H9 (cell line): Measurements from ENCODE around the gene LY6G5B. TPM values are rescaled to one million over a fixed set of nuclear protein-coding genes. Genes with fewer than 3 reads are reported as not detected.

Experiments used
- DNase-seq: peaks from one replicate; pipeline ENCODE4 v3.0.0-alpha.2; 2017
- H2AFZ ChIP-seq: one replicate; pipeline ENCODE4 v1.6.1; 2013; ENCODE audit warnings: mild to moderate bottlenecking, low read length, control low read depth, moderate library complexity
- H2AK5ac ChIP-seq: 2 replicates; pipeline ENCODE4 v1.6.1; 2013; ENCODE audit warnings: low read length, control low read depth, mixed read lengths; ENCODE audit not compliant: insufficient read length
- H2BK120ac ChIP-seq: one replicate; pipeline ENCODE4 v1.6.1; 2013; ENCODE audit warnings: low read depth, mild to moderate bottlenecking, low read length, control low read depth, inconsistent platforms; ENCODE audit not compliant: poor library complexity, severe bottlenecking
- H2BK12ac ChIP-seq: 2 replicates; pipeline ENCODE4 v1.6.1; 2013; ENCODE audit warnings: low read length, control low read depth, mixed read lengths, low read depth; ENCODE audit not compliant: insufficient read length
- H2BK15ac ChIP-seq: 2 replicates; pipeline ENCODE4 v1.6.1; 2013; ENCODE audit warnings: low read depth, low read length, control low read depth
- H2BK20ac ChIP-seq: one replicate; pipeline ENCODE4 v1.6.1; 2013; ENCODE audit warnings: low read depth, mild to moderate bottlenecking, low read length, control low read depth, inconsistent platforms; ENCODE audit not compliant: poor library complexity, severe bottlenecking
- H2BK5ac ChIP-seq: 2 replicates; pipeline ENCODE4 v1.6.1; 2013; ENCODE audit warnings: low read length, control low read depth, mixed read lengths; ENCODE audit not compliant: insufficient read length
- H3K14ac ChIP-seq: 2 replicates; pipeline ENCODE4 v1.6.1; 2013; ENCODE audit warnings: low read length, control low read depth; ENCODE audit not compliant: insufficient read depth
- H3K18ac ChIP-seq: 2 replicates; pipeline ENCODE4 v1.6.1; 2013; ENCODE audit warnings: low read depth, mild to moderate bottlenecking, mixed read lengths, low read length, control low read depth; ENCODE audit not compliant: insufficient read length
- H3K23ac ChIP-seq: 2 replicates; pipeline ENCODE4 v1.6.1; 2013; ENCODE audit warnings: low read length, control low read depth, mixed read lengths, low read depth; ENCODE audit not compliant: insufficient read length
- H3K23me2 ChIP-seq: 2 replicates; pipeline ENCODE4 v1.6.1; 2013; ENCODE audit warnings: low read depth, mild to moderate bottlenecking, mixed read lengths, low read length, control low read depth; ENCODE audit not compliant: insufficient read length, poor library complexity, severe bottlenecking
- H3K27ac ChIP-seq: 2 replicates; pipeline ENCODE4 v1.5.1; 2013; ENCODE audit warnings: low read length, control low read depth, mixed read lengths, low read depth; ENCODE audit not compliant: insufficient read length
- H3K27me3 ChIP-seq: 2 replicates; pipeline ENCODE4 v1.6.1; 2013; ENCODE audit warnings: low read length, control low read depth, inconsistent platforms; ENCODE audit not compliant: insufficient read depth
- H3K4ac ChIP-seq: 2 replicates; pipeline ENCODE4 v1.6.1; 2013; ENCODE audit warnings: low read depth, mild to moderate bottlenecking, control low read depth, inconsistent platforms, low read length, moderate library complexity
- H3K4me1 ChIP-seq: 2 replicates; pipeline ENCODE4 v1.6.1; 2013; ENCODE audit warnings: low read length, control low read depth, inconsistent platforms; ENCODE audit not compliant: insufficient read depth
- H3K4me2 ChIP-seq: 2 replicates; pipeline ENCODE4 v1.6.1; 2013; ENCODE audit warnings: low read length, control low read depth, mixed read lengths; ENCODE audit not compliant: insufficient read length, insufficient read depth
- H3K56ac ChIP-seq: 2 replicates; pipeline ENCODE4 v1.6.1; 2013; ENCODE audit warnings: low read depth, mild to moderate bottlenecking, mixed read lengths, low read length, control low read depth; ENCODE audit not compliant: insufficient read length
- H3K79me1 ChIP-seq: 2 replicates; pipeline ENCODE4 v1.6.1; 2013; ENCODE audit warnings: low read depth, mild to moderate bottlenecking, moderate library complexity, low read length, control low read depth, inconsistent platforms; ENCODE audit not compliant: insufficient read depth, poor library complexity, severe bottlenecking
- H3K79me2 ChIP-seq: 2 replicates; pipeline ENCODE4 v1.6.1; 2013; ENCODE audit warnings: low read length, control low read depth, inconsistent platforms; ENCODE audit not compliant: insufficient read depth
- H3K9ac ChIP-seq: 2 replicates; pipeline ENCODE4 v1.6.1; 2013; ENCODE audit warnings: low read length, control low read depth, mixed read lengths; ENCODE audit not compliant: insufficient read length; ENCODE audit errors: extremely low read depth
- H3K9me3 ChIP-seq: one replicate; pipeline ENCODE4 v1.6.1; 2013; ENCODE audit warnings: low read depth, low read length, inconsistent platforms; ENCODE audit not compliant: control insufficient read depth
- H3T11ph ChIP-seq: one replicate; pipeline ENCODE4 v1.6.1; 2013; ENCODE audit warnings: mild to moderate bottlenecking, low read length, control low read depth, inconsistent platforms
- H4K20me1 ChIP-seq: one replicate; pipeline ENCODE4 v1.6.1; 2013; ENCODE audit not compliant: control insufficient read depth, insufficient read length, insufficient read depth
- H4K5ac ChIP-seq: 2 replicates; pipeline ENCODE4 v1.6.1; 2013; ENCODE audit warnings: low read depth, mild to moderate bottlenecking, mixed read lengths, low read length, control low read depth; ENCODE audit not compliant: insufficient read length
- H4K8ac ChIP-seq: replicated peaks from 2 replicates; pipeline ENCODE4 v1.6.1; 2013; ENCODE audit warnings: low read length, control low read depth, mixed read lengths, low read depth; ENCODE audit not compliant: insufficient read length
- H4K91ac ChIP-seq: 2 replicates; pipeline ENCODE4 v1.6.1; 2013; ENCODE audit warnings: low read depth, mild to moderate bottlenecking, moderate library complexity, mixed read lengths, low read length, control low read depth; ENCODE audit not compliant: insufficient read length
- H3K27ac Mint-ChIP-seq, 3 experiments: 2 replicates in 2 of 3; 3 replicates in 1 of 3; pipeline ENCODE4 v1.8.0; 2020 to 2021; ENCODE audit warnings: mixed read lengths in 3 of 3, mild to moderate bottlenecking in 1 of 3, moderate library complexity in 1 of 3
- H3K27me3 Mint-ChIP-seq: 2 replicates; pipeline ENCODE4 v1.8.0; 2021; ENCODE audit warnings: low read depth, mild to moderate bottlenecking, moderate library complexity, mixed read lengths
- H3K36me3 Mint-ChIP-seq, 3 experiments: 2 replicates in 2 of 3; 3 replicates in 1 of 3; pipeline ENCODE4 v1.8.0; 2020 to 2021; ENCODE audit warnings: low read depth in 3 of 3, mixed read lengths in 3 of 3; ENCODE audit not compliant: insufficient read depth in 1 of 3
- H3K4me1 Mint-ChIP-seq, 2 experiments: 2 replicates each; pipeline ENCODE4 v1.8.0; 2020; ENCODE audit warnings: mixed read lengths in 2 of 2
- H3K4me3 Mint-ChIP-seq, 2 experiments: 2 replicates in 1 of 2; 3 replicates in 1 of 2; pipeline ENCODE4 v1.8.0; 2020 to 2021; ENCODE audit warnings: mild to moderate bottlenecking in 2 of 2, mixed read lengths in 2 of 2, moderate library complexity in 1 of 2
- H3K9me3 Mint-ChIP-seq, 2 experiments: 2 replicates in 1 of 2; 3 replicates in 1 of 2; pipeline ENCODE4 v1.8.0; 2020; ENCODE audit warnings: mild to moderate bottlenecking in 2 of 2, mixed read lengths in 2 of 2, moderate library complexity in 1 of 2
- CTCF ChIP-seq: fragments of 200-600 bp; sonication (generic); conservative IDR thresholded peaks from 3 replicates; pipeline ENCODE4 v1.8.0; 2021; ENCODE audit warnings: antibody characterized with exemption, mild to moderate bottlenecking
- WGBS: extraction: QIAGEN DNeasy Blood & Tissue Kit; methylation state at CpG from one replicate; pipeline ENCODE4 v1.1.7; 2013; ENCODE audit warnings: missing lambda C conversion rate, low lambda C conversion rate, mixed read lengths; ENCODE audit not compliant: insufficient read length; ENCODE audit errors: extremely low coverage; 5-methylcytosine and 5-hydroxymethylcytosine counted together
- total RNA-seq: library from RNA; stranded (reverse); gene quantifications from 2 replicates; pipeline ENCODE4 v1.2.1, GENCODE V29; 2021

LY6G5B gene
- total RNA-seq, 1 experiment from 2014 or later, result 21.6 TPM

DNA sequence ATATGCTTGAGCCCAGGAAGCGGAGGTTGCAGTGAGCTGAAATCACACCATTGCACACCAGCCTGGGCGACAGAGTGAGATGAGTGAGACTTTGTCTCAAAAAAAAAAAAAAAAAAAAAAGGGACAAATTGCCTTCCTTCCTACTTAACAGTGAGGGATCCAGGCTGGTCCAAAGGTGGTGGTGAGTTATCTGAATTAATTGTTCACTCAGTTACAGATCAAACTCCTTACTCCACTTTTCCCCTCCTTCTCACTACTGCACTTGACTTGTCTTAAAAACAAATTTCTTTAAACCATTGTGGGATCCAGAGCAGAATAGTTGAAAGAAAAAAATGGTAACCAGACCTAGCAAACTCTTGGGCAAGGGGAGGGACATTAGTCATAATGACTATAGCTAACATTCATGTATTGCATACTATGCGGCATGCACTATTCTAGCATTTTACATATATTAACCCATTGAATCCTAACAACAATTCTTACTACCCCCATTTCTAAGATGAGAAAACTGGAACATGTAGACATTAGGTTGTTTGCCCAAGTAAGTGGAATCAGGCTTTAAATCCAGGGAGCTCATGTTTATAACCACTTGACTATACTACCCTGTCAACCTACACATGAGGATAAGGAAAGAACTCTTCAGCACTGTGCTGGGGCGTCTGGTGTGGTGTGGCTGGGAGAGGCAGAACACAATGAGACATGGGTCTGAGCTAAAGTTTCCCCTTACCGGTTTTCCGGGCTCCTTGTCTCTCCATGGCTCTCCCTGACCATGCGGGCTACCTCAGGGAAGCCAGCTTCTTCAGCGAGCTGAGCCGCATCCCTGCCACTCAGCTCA, 6.4 kb upstream of the LY6G5B start:
- peak overlapping the region in 1 of 3 experiments; percentile 99; a peak in 2 of 7 replicates for H3K27ac Mint-ChIP-seq
- no peak overlapping the region for H3K9ac ChIP-seq
- peaks cover 35 to 51% of the 10 kb centered on the region in 2 experiments for H3K4me1 Mint-ChIP-seq

More for the DNA sequence above, 6.4 kb upstream of the LY6G5B start:
- Mint-ChIP-seq H3K9me3 (no peaks in the 10 kb centered on the region), H3K36me3 (peaks cover 37 to 63% (median 49%) of the 10 kb centered on the region in 3 experiments), H3K27me3 (no peaks in the 10 kb centered on the region; the same call in 1 of the 2 replicates), H3K4me3 (peak overlapping the region; percentile 99)
- Histone ChIP-seq H2AK5ac (no peak overlapping the region), H2BK12ac (no peak overlapping the region), H3K18ac (no peak overlapping the region), H3K27ac (no peak overlapping the region), H3T11ph (no peak overlapping the region), H4K5ac (no peak overlapping the region), H3K56ac (no peak overlapping the region), H4K91ac (no peak overlapping the region), H2BK5ac (no peak overlapping the region), H3K27me3 (no peaks in the 10 kb centered on the region), H2BK15ac (no peak overlapping the region), H3K23ac (no peak overlapping the region), H3K79me2 (peaks cover 10% of the 10 kb centered on the region; the same call in 1 of the 2 replicates), H2BK120ac (no peak overlapping the region), H2BK20ac (no peak overlapping the region), H3K14ac (no peak overlapping the region), H4K8ac (no peak overlapping the region), H2AFZ (no peak overlapping the region), H3K4ac (no peak overlapping the region), H4K20me1 (no peaks in the 10 kb centered on the region), H3K9me3 (no peaks in the 10 kb centered on the region), H3K4me2 (peak overlapping the region; percentile 96), H3K4me1 (no peaks in the 10 kb centered on the region), H3K79me1 (peaks cover 20% of the 10 kb centered on the region), H3K23me2 (peaks cover 26% of the 10 kb centered on the region)
- WGBS, result no CpG with 5 or more reads among the region's 9 CpGs
- TF ChIP-seq CTCF, result no peak
- no peak for DNase-seq
